ENCODE measurements around the gene MIAT.

Gene MIAT

DNA sequence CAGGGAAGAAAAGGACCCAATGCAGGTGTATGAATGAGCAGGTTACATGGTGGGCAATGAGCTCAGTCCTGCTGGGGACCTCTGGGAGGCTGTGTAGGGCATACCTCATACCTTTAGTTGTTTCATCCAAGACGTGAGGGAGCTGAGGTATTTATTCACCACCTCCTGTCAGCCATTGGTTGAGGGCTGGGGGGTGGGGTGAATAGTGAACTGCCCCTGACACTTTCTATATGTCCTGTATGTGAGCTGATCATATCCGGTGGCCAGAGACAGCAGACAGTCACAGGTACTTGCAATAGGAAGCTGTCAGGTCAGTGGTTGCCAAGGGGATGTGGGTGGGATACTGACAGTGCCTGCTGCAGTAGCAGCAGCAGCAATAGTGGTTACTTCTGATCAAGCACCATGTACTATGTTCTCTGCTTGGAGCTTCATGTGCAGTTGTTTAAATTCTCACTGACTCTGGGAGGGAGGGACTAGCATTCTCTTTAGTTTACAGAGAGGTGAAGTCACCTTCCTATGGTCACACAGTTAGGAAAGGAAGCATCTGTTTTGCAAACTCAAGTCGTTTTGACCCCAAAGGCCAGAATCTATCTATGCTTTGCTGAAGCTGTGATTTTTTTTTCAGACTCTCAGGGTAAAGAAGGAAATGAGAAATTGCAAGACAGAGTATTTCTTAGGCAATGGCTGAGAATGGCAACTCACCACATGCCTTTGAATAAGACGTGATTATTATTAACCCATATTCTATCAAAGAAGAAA, 54.0 kb downstream of the MIAT start:
- no peak for TF ChIP-seq CTCF (IDR thresholded peaks at IDR 0.05; ENCODE audit: low read depth, low read length)
- peak; percentile 31 to 33 for DNase-seq (ENCODE audit: low read depth in 2 of 2)
- no peak overlapping the region for H3K4me3 ChIP-seq (replicated peaks in 1 of 2; ENCODE audit: low read depth in 2 of 2, low read length in 2 of 2)

GRCh38 chr22:26712158-26712557, 54.8 kb downstream of the MIAT start:
- TF ChIP-seq CTCF (IDR thresholded peaks at IDR 0.05; ENCODE audit: low read depth, low read length), result no peak
- H3K4me3 ChIP-seq (replicated peaks in 1 of 2; ENCODE audit: low read depth in 2 of 2, low read length in 2 of 2), result no peak overlapping the region
- no peak for DNase-seq (ENCODE audit: low read depth in 2 of 2)

GRCh38 chr22:26713823-26714449, 56.5 kb downstream of the MIAT start:
- peak; percentile 67 to 85 for DNase-seq (ENCODE audit: low read depth in 2 of 2)
- TF ChIP-seq CTCF (IDR thresholded peaks at IDR 0.05; ENCODE audit: low read depth, low read length), result no peak
- H3K4me3 ChIP-seq (replicated peaks in 1 of 2; ENCODE audit: low read depth in 2 of 2, low read length in 2 of 2), result no peak overlapping the region

- no peak for DNase-seq (ENCODE audit: low read depth in 2 of 2)
Measured at GRCh38 chr22:26714971-26715370, 57.6 kb downstream of the MIAT start.

GRCh38 chr22:26715392-26715936, 58.1 kb downstream of the MIAT start:
- no peak for DNase-seq (ENCODE audit: low read depth in 2 of 2)
- TF ChIP-seq CTCF (IDR thresholded peaks at IDR 0.05; ENCODE audit: low read depth, low read length), result no peak
- no peak overlapping the region for H3K4me3 ChIP-seq (replicated peaks in 1 of 2; ENCODE audit: low read depth in 2 of 2, low read length in 2 of 2)

More at GRCh38 chr22:26714971-26715370, 57.6 kb downstream of the MIAT start:
- TF ChIP-seq CTCF (IDR thresholded peaks at IDR 0.05; ENCODE audit: low read depth, low read length), result no peak
- no peak overlapping the region for H3K4me3 ChIP-seq (replicated peaks in 1 of 2; ENCODE audit: low read depth in 2 of 2, low read length in 2 of 2)

GRCh38 chr22:26718488-26718887, 61.1 kb downstream of the MIAT start:
- no peak for TF ChIP-seq CTCF (IDR thresholded peaks at IDR 0.05; ENCODE audit: low read depth, low read length)
- DNase-seq (ENCODE audit: low read depth in 2 of 2), result no peak
- H3K4me3 ChIP-seq (replicated peaks in 1 of 2; ENCODE audit: low read depth in 2 of 2, low read length in 2 of 2), result no peak overlapping the region
